AG08395 (cell line): ENCODE measurements around the gene MTARC1.
A peak's percentile ranks its signal among the peaks of the same experiment; 100 is the strongest.

Experiments used
- DNase-seq: peaks from one replicate; pipeline ENCODE4 v3.0.0; 2012; ENCODE audit warnings: mixed read lengths, low spot score

Gene MTARC1

GRCh38 chr1:220807726-220808125, 21.0 kb downstream of the MTARC1 start:
- no peak for DNase-seq

GRCh38 chr1:220808345-220809186, 21.9 kb downstream of the MTARC1 start:
- no peak for DNase-seq

- DNase-seq, result no peak
Observed at GRCh38 chr1:220809187-220809550, 22.5 kb downstream of the MTARC1 start.

- DNase-seq, result no peak
Observed at GRCh38 chr1:220809704-220810103, 23.0 kb downstream of the MTARC1 start.

- peak; percentile 83 for DNase-seq
Observed at GRCh38 chr1:220810179-220810653, 23.5 kb downstream of the MTARC1 start.

GRCh38 chr1:220810963-220811362, 24.2 kb downstream of the MTARC1 start:
- no peak for DNase-seq

- no peak for DNase-seq
Observed at GRCh38 chr1:220811695-220812094, 25.0 kb downstream of the MTARC1 start.

- DNase-seq, result no peak
Observed at GRCh38 chr1:220812308-220812707, 25.6 kb downstream of the MTARC1 start.

- DNase-seq, result no peak
Observed at GRCh38 chr1:220813013-220813412, 26.3 kb downstream of the MTARC1 start.

- DNase-seq, result no peak
Observed at GRCh38 chr1:220815409-220815808, 28.7 kb downstream of the MTARC1 start.

- DNase-seq, result peak; percentile 50
Observed at GRCh38 chr1:220817907-220818306, 31.2 kb downstream of the MTARC1 start.

GRCh38 chr1:220818421-220819173, 31.9 kb downstream of the MTARC1 start:
- peak; percentile 90 for DNase-seq

- no peak for DNase-seq
Observed at GRCh38 chr1:220819467-220820026, 32.8 kb downstream of the MTARC1 start.

- DNase-seq, result no peak
Observed at GRCh38 chr1:220824031-220824989, 37.6 kb downstream of the MTARC1 start.

GRCh38 chr1:220825819-220826551, 39.3 kb downstream of the MTARC1 start:
- no peak for DNase-seq

- no peak for DNase-seq
Observed at GRCh38 chr1:220826729-220827128, 40.0 kb downstream of the MTARC1 start.

GRCh38 chr1:220827445-220828178, 40.9 kb downstream of the MTARC1 start:
- DNase-seq, result no peak

- no peak for DNase-seq
Observed at GRCh38 chr1:220828179-220828490, 41.4 kb downstream of the MTARC1 start.

- no peak for DNase-seq
Observed at GRCh38 chr1:220828950-220829586, 42.4 kb downstream of the MTARC1 start.

GRCh38 chr1:220833436-220833835, 46.7 kb downstream of the MTARC1 start:
- no peak for DNase-seq
